Liver (tissue), 9 donors: ENCODE data around the gene CCL27. TPM values are rescaled to one million over a fixed set of nuclear protein-coding genes. Genes with fewer than 3 reads are reported as not detected.

Experiments
- DNase-seq: peaks from one replicate; pipeline ENCODE4 v3.0.0-alpha.2; 2017; ENCODE audit warnings: low spot score
- H3K27ac ChIP-seq, 2 donors: one replicate each; pipeline ENCODE4 v1.7.0; 2013; ENCODE audit warnings: inconsistent platforms in 2 of 2, low read length in 2 of 2, control low read depth in 1 of 2, low read depth in 1 of 2, mild to moderate bottlenecking in 1 of 2
- H3K27me3 ChIP-seq, 4 donors: one replicate each; pipeline versions ENCODE4 v1.6.1 to v1.7.0; 2013; ENCODE audit warnings: low read length in 3 of 4, inconsistent platforms in 1 of 4, mild to moderate bottlenecking in 1 of 4, moderate library complexity in 1 of 4; ENCODE audit not compliant: control insufficient read depth in 4 of 4, insufficient read depth in 4 of 4
- H3K36me3 ChIP-seq, 4 donors: one replicate each; pipeline versions ENCODE4 v1.6.1 to v1.7.0; 2013; ENCODE audit warnings: low read length in 3 of 4, mild to moderate bottlenecking in 3 of 4, low read depth in 1 of 4, moderate library complexity in 1 of 4; ENCODE audit not compliant: control insufficient read depth in 4 of 4, insufficient read depth in 3 of 4
- H3K4me1 ChIP-seq, 4 donors: one replicate each; pipeline versions ENCODE4 v1.6.1 to v1.7.0; 2013; ENCODE audit warnings: low read length in 3 of 4, mild to moderate bottlenecking in 3 of 4, moderate library complexity in 1 of 4; ENCODE audit not compliant: control insufficient read depth in 4 of 4, insufficient read depth in 4 of 4
- H3K4me3 ChIP-seq, 3 donors: one replicate each; pipeline versions ENCODE4 v1.6.1 to v1.7.0; 2013; ENCODE audit warnings: low read length in 3 of 3, control low read depth in 1 of 3, low read depth in 1 of 3, mild to moderate bottlenecking in 1 of 3
- H3K9ac ChIP-seq, 2 donors: one replicate each; pipeline ENCODE4 v1.7.0; 2013; ENCODE audit warnings: low read length in 2 of 2, mild to moderate bottlenecking in 2 of 2, moderate library complexity in 2 of 2, control low read depth in 1 of 2, low read depth in 1 of 2
- H3K9me3 ChIP-seq, 4 donors: one replicate each; pipeline versions ENCODE4 v1.6.1 to v1.7.0; 2013; ENCODE audit warnings: low read length in 3 of 4; ENCODE audit not compliant: control insufficient read depth in 4 of 4
- ATF3 ChIP-seq: IDR thresholded peaks from 2 replicates; pipeline ENCODE4 v1.6.1; 2016; ENCODE audit warnings: antibody characterized with exemption
- EGR1 ChIP-seq, 2 donors: IDR thresholded peaks; 2 replicates each; pipeline ENCODE4 v1.6.1; 2016 to 2018; ENCODE audit warnings: antibody characterized with exemption in 2 of 2, low read depth in 2 of 2
- FOXA1 ChIP-seq: IDR thresholded peaks from 2 replicates; pipeline ENCODE4 v1.6.1; 2016; ENCODE audit warnings: antibody characterized with exemption
- FOXA2 ChIP-seq: IDR thresholded peaks from 2 replicates; pipeline ENCODE4 v1.6.1; 2016; ENCODE audit warnings: antibody characterized with exemption
- GABPA ChIP-seq, 2 donors: IDR thresholded peaks in 1 of 2; conservative IDR thresholded peaks in 1 of 2; 2 replicates each; pipeline ENCODE4 v1.6.1; 2016; ENCODE audit warnings: antibody characterized with exemption in 2 of 2, mild to moderate bottlenecking in 1 of 2, moderate library complexity in 1 of 2
- HNF4A ChIP-seq, 2 donors: conservative IDR thresholded peaks; 2 replicates each; pipeline ENCODE4 v1.6.1; 2016; ENCODE audit warnings: antibody characterized with exemption in 2 of 2, mild to moderate bottlenecking in 2 of 2
- HNF4G ChIP-seq: IDR thresholded peaks from 2 replicates; pipeline ENCODE4 v1.6.1; 2016; ENCODE audit warnings: antibody characterized with exemption
- JUND ChIP-seq, 2 donors: IDR thresholded peaks; 2 replicates each; pipeline ENCODE4 v1.6.1; 2016; ENCODE audit warnings: antibody characterized with exemption in 2 of 2
- MAX ChIP-seq: IDR thresholded peaks from 2 replicates; pipeline ENCODE4 v1.6.1; 2016; ENCODE audit warnings: antibody characterized with exemption
- NR2F2 ChIP-seq: IDR thresholded peaks from 2 replicates; pipeline ENCODE4 v1.6.1; 2016; ENCODE audit warnings: antibody characterized with exemption
- RAD21 ChIP-seq, 2 donors: IDR thresholded peaks; 2 replicates each; pipeline ENCODE4 v1.6.1; 2016; ENCODE audit warnings: antibody characterized with exemption in 2 of 2, mild to moderate bottlenecking in 2 of 2
- RXRA ChIP-seq, 2 donors: IDR thresholded peaks; 2 replicates each; pipeline ENCODE4 v1.6.1; 2017 to 2018; ENCODE audit warnings: antibody characterized with exemption in 2 of 2, mild to moderate bottlenecking in 1 of 2
- SP1 ChIP-seq: IDR thresholded peaks from 2 replicates; pipeline ENCODE4 v1.6.1; 2018; ENCODE audit warnings: antibody characterized with exemption, mild to moderate bottlenecking
- TAF1 ChIP-seq: conservative IDR thresholded peaks from 2 replicates; pipeline ENCODE4 v1.6.1; 2016; ENCODE audit warnings: antibody characterized with exemption, mild to moderate bottlenecking
- YY1 ChIP-seq: IDR thresholded peaks from 2 replicates; pipeline ENCODE4 v1.6.1; 2016; ENCODE audit warnings: antibody characterized with exemption, mild to moderate bottlenecking
- ZBTB33 ChIP-seq: IDR thresholded peaks from 2 replicates; pipeline ENCODE4 v1.6.1; 2016; ENCODE audit warnings: antibody characterized with exemption
- WGBS: extraction: QIAGEN DNeasy Blood & Tissue Kit; methylation state at CpG from one replicate; pipeline ENCODE4 v1.1.7; 2013; 5-methylcytosine and 5-hydroxymethylcytosine counted together
- polyA plus RNA-seq, 2 donors: library from polyadenylated mRNA; stranded (reverse) in 1 of 2; unstranded in 1 of 2; fragments of 200-250 nt in 1 of 2; fragments of >200 nt in 1 of 2; fragmentation: Nextera tagmentation in 1 of 2; extraction: Ambion mirVana in 1 of 2; gene quantifications; one replicate each; pipeline versions ENCODE4 v1.2.1 to v1.2.3, GENCODE V29; 2013 to 2015
- total RNA-seq, 2 donors: library from RNA; depleted of rRNA; stranded (reverse); fragments of >200 nt; gene quantifications; one replicate each; pipeline ENCODE4 v1.2.3, GENCODE V29; 2014
- TF ChIP-seq, protein P1 (sequence below): fragments of 150-350 bp; IDR thresholded peaks from 2 replicates; pipeline ENCODE4 v1.5.1; 2017; ENCODE audit warnings: improper control_type of control experiment, low read depth, low read length; ENCODE audit not compliant: missing input control
- TF ChIP-seq, protein P2 (sequence below): IDR thresholded peaks from 2 replicates; pipeline ENCODE4 v1.6.1; 2016; ENCODE audit warnings: antibody characterized with exemption, mild to moderate bottlenecking
- donor health status: healthy.
- donor health status: healthy.
- donor health status: healthy.
- donor health status: healthy.
- donor health status: healthy.

Gene CCL27
- total and polyA plus RNA-seq, 4 donors: not detected

GRCh38 chr9:34701769-34702736 is 39.6 kb upstream of the CCL27 start:
- DNase-seq: peak; percentile 86
- Histone ChIP-seq H3K4me1 (peaks cover 0 to 14% (median 7%) of the 10 kb centered on the region in 4 donors), H3K27me3 (no peaks in the 10 kb centered on the region), H3K9ac (peak overlapping the region; percentile 3 to 45), H3K36me3 (no peaks in the 10 kb centered on the region), H3K4me3 (peak overlapping the region; percentile 57 to 72 (median 70)), H3K27ac (peak overlapping the region; percentile 34 to 60), H3K9me3 (no peaks in the 10 kb centered on the region)
- TF ChIP-seq MAX (peak; percentile 33), HNF4G (no peak), TAF1 (no peak), RAD21 (IDR thresholded peaks at IDR 0.05) (peak; percentile 97 to 99), HNF4A (conservative IDR thresholded peaks at IDR 0.05) (peak in 1 of 2 donors; percentile 14), NR2F2 (peak; percentile 58), YY1 (peak; percentile 55), ZBTB33 (no peak), FOXA1 (no peak), SP1 (peak; percentile 31), GABPA (IDR thresholded peaks at IDR 0.05 in 1 of 2, conservative IDR thresholded peaks at IDR 0.05 in 1 of 2) (no peak), ATF3 (no peak), EGR1 (IDR thresholded peaks at IDR 0.05; ENCODE audit: low read depth in 2 of 2) (no peak), RXRA (IDR thresholded peaks at IDR 0.05) (peak; percentile 29 to 50), FOXA2 (no peak), JUND (IDR thresholded peaks at IDR 0.05) (peak in 1 of 2 donors; percentile 11)
- TF ChIP-seq, protein P1, sequence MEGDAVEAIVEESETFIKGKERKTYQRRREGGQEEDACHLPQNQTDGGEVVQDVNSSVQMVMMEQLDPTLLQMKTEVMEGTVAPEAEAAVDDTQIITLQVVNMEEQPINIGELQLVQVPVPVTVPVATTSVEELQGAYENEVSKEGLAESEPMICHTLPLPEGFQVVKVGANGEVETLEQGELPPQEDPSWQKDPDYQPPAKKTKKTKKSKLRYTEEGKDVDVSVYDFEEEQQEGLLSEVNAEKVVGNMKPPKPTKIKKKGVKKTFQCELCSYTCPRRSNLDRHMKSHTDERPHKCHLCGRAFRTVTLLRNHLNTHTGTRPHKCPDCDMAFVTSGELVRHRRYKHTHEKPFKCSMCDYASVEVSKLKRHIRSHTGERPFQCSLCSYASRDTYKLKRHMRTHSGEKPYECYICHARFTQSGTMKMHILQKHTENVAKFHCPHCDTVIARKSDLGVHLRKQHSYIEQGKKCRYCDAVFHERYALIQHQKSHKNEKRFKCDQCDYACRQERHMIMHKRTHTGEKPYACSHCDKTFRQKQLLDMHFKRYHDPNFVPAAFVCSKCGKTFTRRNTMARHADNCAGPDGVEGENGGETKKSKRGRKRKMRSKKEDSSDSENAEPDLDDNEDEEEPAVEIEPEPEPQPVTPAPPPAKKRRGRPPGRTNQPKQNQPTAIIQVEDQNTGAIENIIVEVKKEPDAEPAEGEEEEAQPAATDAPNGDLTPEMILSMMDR: peak; percentile 99
- TF ChIP-seq, protein P2, sequence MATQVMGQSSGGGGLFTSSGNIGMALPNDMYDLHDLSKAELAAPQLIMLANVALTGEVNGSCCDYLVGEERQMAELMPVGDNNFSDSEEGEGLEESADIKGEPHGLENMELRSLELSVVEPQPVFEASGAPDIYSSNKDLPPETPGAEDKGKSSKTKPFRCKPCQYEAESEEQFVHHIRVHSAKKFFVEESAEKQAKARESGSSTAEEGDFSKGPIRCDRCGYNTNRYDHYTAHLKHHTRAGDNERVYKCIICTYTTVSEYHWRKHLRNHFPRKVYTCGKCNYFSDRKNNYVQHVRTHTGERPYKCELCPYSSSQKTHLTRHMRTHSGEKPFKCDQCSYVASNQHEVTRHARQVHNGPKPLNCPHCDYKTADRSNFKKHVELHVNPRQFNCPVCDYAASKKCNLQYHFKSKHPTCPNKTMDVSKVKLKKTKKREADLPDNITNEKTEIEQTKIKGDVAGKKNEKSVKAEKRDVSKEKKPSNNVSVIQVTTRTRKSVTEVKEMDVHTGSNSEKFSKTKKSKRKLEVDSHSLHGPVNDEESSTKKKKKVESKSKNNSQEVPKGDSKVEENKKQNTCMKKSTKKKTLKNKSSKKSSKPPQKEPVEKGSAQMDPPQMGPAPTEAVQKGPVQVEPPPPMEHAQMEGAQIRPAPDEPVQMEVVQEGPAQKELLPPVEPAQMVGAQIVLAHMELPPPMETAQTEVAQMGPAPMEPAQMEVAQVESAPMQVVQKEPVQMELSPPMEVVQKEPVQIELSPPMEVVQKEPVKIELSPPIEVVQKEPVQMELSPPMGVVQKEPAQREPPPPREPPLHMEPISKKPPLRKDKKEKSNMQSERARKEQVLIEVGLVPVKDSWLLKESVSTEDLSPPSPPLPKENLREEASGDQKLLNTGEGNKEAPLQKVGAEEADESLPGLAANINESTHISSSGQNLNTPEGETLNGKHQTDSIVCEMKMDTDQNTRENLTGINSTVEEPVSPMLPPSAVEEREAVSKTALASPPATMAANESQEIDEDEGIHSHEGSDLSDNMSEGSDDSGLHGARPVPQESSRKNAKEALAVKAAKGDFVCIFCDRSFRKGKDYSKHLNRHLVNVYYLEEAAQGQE: no peak
- 3% methylated on average over 30 of the region's 30 CpGs for WGBS
